BE2C (cell line): Measurements from ENCODE around the gene MED16.

Experiments used
- DNase-seq: peaks from one replicate; pipeline ENCODE4 v3.0.0-alpha.2; 2020
- H3K27me3 ChIP-seq: fragments of 250-450 bp; sonication (Bioruptor Pico); 2 replicates; pipeline ENCODE4 v1.5.1; 2020; ENCODE audit warnings: mild to moderate bottlenecking
- H3K36me3 ChIP-seq: fragments of 250-450 bp; sonication (Bioruptor Pico); 2 replicates; pipeline ENCODE4 v1.5.1; 2020; ENCODE audit warnings: mild to moderate bottlenecking
- H3K4me1 ChIP-seq: fragments of 250-450 bp; sonication (Bioruptor Pico); 2 replicates; pipeline ENCODE4 v1.5.1; 2020
- H3K4me3 ChIP-seq: 2 replicates; pipeline ENCODE4 v1.5.1; 2011; ENCODE audit warnings: low read depth, low read length
- H3K9me3 ChIP-seq: fragments of 250-450 bp; sonication (Bioruptor Pico); 2 replicates; pipeline ENCODE4 v1.5.1; 2020
- CTCF ChIP-seq: IDR thresholded peaks from 2 replicates; pipeline ENCODE4 v1.5.1; 2012; ENCODE audit warnings: mild to moderate bottlenecking, low read depth, low read length

Gene MED16

GRCh38 chr19:870314-870713 is 22.7 kb downstream of the MED16 start:
- Histone ChIP-seq H3K4me1 (peaks cover 10% of the 10 kb centered on the region), H3K4me3 (no peak overlapping the region), H3K36me3 (peaks cover 20% of the 10 kb centered on the region), H3K27me3 (no peaks in the 10 kb centered on the region; the same call in 1 of the 2 replicates), H3K9me3 (no peaks in the 10 kb centered on the region)
- no peak for DNase-seq
- no peak for TF ChIP-seq CTCF

- DNase-seq, result no peak
Observed at GRCh38 chr19:869245-870177, 23.5 kb downstream of the MED16 start.

GRCh38 chr19:868458-869244 is 24.3 kb downstream of the MED16 start:
- Histone ChIP-seq H3K4me3 (no peak overlapping the region), H3K9me3 (no peaks in the 10 kb centered on the region), H3K36me3 (peaks cover 11% of the 10 kb centered on the region), H3K27me3 (no peaks in the 10 kb centered on the region; the same call in 1 of the 2 replicates), H3K4me1 (peaks cover 12% of the 10 kb centered on the region)
- TF ChIP-seq CTCF, result no peak
- no peak for DNase-seq

More at GRCh38 chr19:869245-870177, 23.5 kb downstream of the MED16 start:
- Histone ChIP-seq H3K4me1 (peaks cover 10% of the 10 kb centered on the region), H3K36me3 (peaks cover 15% of the 10 kb centered on the region), H3K27me3 (no peaks in the 10 kb centered on the region; the same call in 1 of the 2 replicates), H3K9me3 (no peaks in the 10 kb centered on the region), H3K4me3 (no peak overlapping the region)
- TF ChIP-seq CTCF, result no peak

GRCh38 chr19:867855-868457 is 25.0 kb downstream of the MED16 start:
- no peak for TF ChIP-seq CTCF
- H3K4me3 ChIP-seq, result no peak overlapping the region
- no peaks in the 10 kb centered on the region for H3K9me3 ChIP-seq
- peaks cover 11% of the 10 kb centered on the region for H3K36me3 ChIP-seq
- H3K4me1 ChIP-seq, result peaks cover 12% of the 10 kb centered on the region
- no peaks in the 10 kb centered on the region; the same call in 1 of the 2 replicates for H3K27me3 ChIP-seq
- no peak for DNase-seq

- H3K27me3 ChIP-seq, result no peaks in the 10 kb centered on the region; the same call in 1 of the 2 replicates
- peaks cover 12% of the 10 kb centered on the region for H3K4me1 ChIP-seq
- TF ChIP-seq CTCF, result no peak
- H3K4me3 ChIP-seq, result no peak overlapping the region
- peaks cover 11% of the 10 kb centered on the region for H3K36me3 ChIP-seq
- DNase-seq, result no peak
- no peaks in the 10 kb centered on the region for H3K9me3 ChIP-seq
Observed at GRCh38 chr19:867301-867793, 25.6 kb downstream of the MED16 start.
